Endothelial cell of umbilical vein (primary cell): ENCODE data around the gene TCF15. TPM values are rescaled to one million over a fixed set of nuclear protein-coding genes. Genes with fewer than 3 reads are reported as not detected.

Experiments used
- BruUV-seq: library from RNA; stranded (reverse); fragments of 400-500 nt; replicated peaks from 2 replicates; lab custom pipeline; 2021; lab: Mats Ljungman, UMichigan
- CTCF ChIA-PET: fragments of 300-600, 350-600 bp; sonication (Branson Sonifier 250); formaldehyde crosslinking; loops from one replicate; lab custom pipeline; 2021; ENCODE audit warnings: antibody characterized with exemption, inconsistent platforms; lab: Charles Lee
- POLR2A ChIA-PET: fragments of 300-600, 350-600 bp; sonication (Branson Sonifier 250); formaldehyde crosslinking; loops from one replicate; lab custom pipeline; 2021; ENCODE audit warnings: antibody characterized with exemption, inconsistent platforms; lab: Charles Lee
- DNase-seq: peaks from one replicate; pipeline ENCODE4 v3.0.0-alpha.2; 2011; ENCODE audit warnings: low read depth, low spot score
- FAIRE-seq: peaks from 2 replicates; lab custom pipeline; 2011; peaks lifted over from hg19 to GRCh38; lab: Jason Lieb, UNC
- H2AFZ ChIP-seq: 2 replicates; pipeline ENCODE4 v1.6.0; 2012; ENCODE audit warnings: low read depth, low read length, control low read depth, inconsistent platforms
- H3K27ac ChIP-seq: 2 replicates; pipeline ENCODE4 v1.5.1; 2011; ENCODE audit warnings: low read depth, mild to moderate bottlenecking, control low read depth, low read length, moderate library complexity; ENCODE audit not compliant: insufficient read depth
- H3K27me3 ChIP-seq, 2 experiments: 2 replicates each; pipeline versions ENCODE4 v1.6.0 to v1.6.1; 2011; ENCODE audit warnings: low read length in 2 of 2, mixed read lengths in 1 of 2; ENCODE audit not compliant: control insufficient read depth in 2 of 2, insufficient read depth in 2 of 2
- H3K36me3 ChIP-seq, 2 experiments: 2 replicates in 1 of 2; 3 replicates in 1 of 2; pipeline ENCODE4 v1.5.1; 2011; ENCODE audit warnings: low read length in 2 of 2, mild to moderate bottlenecking in 1 of 2, moderate library complexity in 1 of 2; ENCODE audit not compliant: control insufficient read depth in 2 of 2, insufficient read depth in 2 of 2; ENCODE audit errors: extremely low read depth in 1 of 2
- H3K4me1 ChIP-seq: 3 replicates; pipeline ENCODE4 v1.5.1; 2011; ENCODE audit warnings: mild to moderate bottlenecking, low read length; ENCODE audit not compliant: control insufficient read depth, insufficient read depth; ENCODE audit errors: extremely low read depth
- H3K4me2 ChIP-seq: 2 replicates; pipeline ENCODE4 v1.6.1; 2011; ENCODE audit warnings: low read length, control low read depth, mixed read lengths; ENCODE audit not compliant: insufficient read depth
- H3K4me3 ChIP-seq, 3 experiments: fragments of 200-600 bp in 1 of 3; sonication (generic), shearing (Covaris generic) in 1 of 3; replicated peaks in 1 of 3; 2 replicates each; pipeline ENCODE4 v1.5.1; 2011 to 2016; ENCODE audit warnings: control low read depth in 3 of 3, low read length in 3 of 3, mild to moderate bottlenecking in 2 of 3, inconsistent platforms in 1 of 3, low read depth in 1 of 3, moderate library complexity in 1 of 3; ENCODE audit not compliant: insufficient read depth in 1 of 3
- H3K79me2 ChIP-seq: 2 replicates; pipeline ENCODE4 v1.6.0; 2012; ENCODE audit warnings: low read length, inconsistent platforms; ENCODE audit not compliant: control insufficient read depth, insufficient read depth
- H3K9ac ChIP-seq: replicated peaks from 2 replicates; pipeline ENCODE3; 2011; ENCODE audit warnings: low read length, control low read depth; ENCODE audit not compliant: insufficient read depth; ENCODE audit errors: extremely low read depth
- H3K9me1 ChIP-seq: replicated peaks from 3 replicates; pipeline ENCODE4 v1.6.0; 2011; ENCODE audit warnings: mild to moderate bottlenecking, low read length; ENCODE audit not compliant: control insufficient read depth, insufficient read depth; ENCODE audit errors: extremely low read depth
- H3K9me3 ChIP-seq: replicated peaks from 2 replicates; pipeline ENCODE4 v1.5.1; 2012; ENCODE audit warnings: low read length, inconsistent platforms; ENCODE audit not compliant: control insufficient read depth, insufficient read depth
- H4K20me1 ChIP-seq: replicated peaks from 2 replicates; pipeline ENCODE3; 2011; ENCODE audit warnings: mild to moderate bottlenecking, low read length; ENCODE audit not compliant: control insufficient read depth, insufficient read depth; ENCODE audit errors: extremely low read depth
- CTCF ChIP-seq, 2 donors: IDR thresholded peaks; 1 replicate in 1 of 2; 2 replicates in 1 of 2; pipeline ENCODE4 v1.5.1; 2011; ENCODE audit warnings: low read length in 2 of 2, mild to moderate bottlenecking in 2 of 2, moderate library complexity in 2 of 2, control low read depth in 1 of 2, inconsistent platforms in 1 of 2, low read depth in 1 of 2; ENCODE audit not compliant: insufficient read depth in 1 of 2; ENCODE audit errors: extremely low read depth in 1 of 2
- EZH2 ChIP-seq: IDR thresholded peaks from 2 replicates; pipeline ENCODE4 v1.6.1; 2012; ENCODE audit warnings: borderline replicate concordance, low read depth, mild to moderate bottlenecking, moderate library complexity, low read length, inconsistent platforms; ENCODE audit not compliant: severe bottlenecking
- FOS ChIP-seq: IDR thresholded peaks from 2 replicates; pipeline ENCODE4 v1.6.1; 2011; ENCODE audit warnings: mild to moderate bottlenecking, low read length, moderate library complexity, borderline replicate concordance; ENCODE audit not compliant: insufficient read depth
- GATA2 ChIP-seq: IDR thresholded peaks from 2 replicates; pipeline ENCODE4 v1.7.0; 2011; ENCODE audit warnings: low read depth, mild to moderate bottlenecking, moderate library complexity, mixed read lengths, low read length; ENCODE audit not compliant: insufficient read length, insufficient read depth
- JUN ChIP-seq: IDR thresholded peaks from 2 replicates; pipeline ENCODE4 v1.6.1; 2011; ENCODE audit warnings: borderline replicate concordance, low read depth; ENCODE audit not compliant: insufficient read length, insufficient read depth
- MAX ChIP-seq: IDR thresholded peaks from 2 replicates; pipeline ENCODE4 v1.6.1; 2011; ENCODE audit not compliant: insufficient read depth, insufficient read length
- MYC ChIP-seq: IDR thresholded peaks from one replicate; pipeline ENCODE4 v1.6.1; 2011; ENCODE audit warnings: mild to moderate bottlenecking, low read depth, low read length
- POLR2A ChIP-seq: IDR thresholded peaks from 2 replicates; pipeline ENCODE4 v1.6.1; 2012; ENCODE audit warnings: low read depth, mild to moderate bottlenecking, control low read depth, low read length
- POLR2AphosphoS5 ChIP-seq: IDR thresholded peaks from 2 replicates; pipeline ENCODE4 v1.6.1; 2012; ENCODE audit warnings: low read depth, mild to moderate bottlenecking, control low read depth, low read length, moderate library complexity; ENCODE audit not compliant: insufficient read depth
- dilution Hi-C: fragments of 300-500 bp; cut with MboI; formaldehyde crosslinking; loops from one replicate; pipeline ENCODE4 v1.15.0; 2019; ENCODE audit warnings: low sequenced_read_pairs; ENCODE audit not compliant: extremely low pct_ligation_motif_present
- intact Hi-C: fragments of 100-400 bp; cut with micrococcal nuclease; formaldehyde crosslinking; loops from one replicate; pipeline ENCODE4 v1.10.0; 2022
- polyA plus RNA-seq, 4 experiments: library from polyadenylated mRNA; depleted of rRNA in 3 of 4; stranded (reverse) in 3 of 4; unstranded in 1 of 4; fragments of >200 nt; gene quantifications; 2 replicates each; pipeline versions ENCODE4 v1.2.1 to v1.2.3, GENCODE V29; 2011 to 2012; ENCODE audit warnings: missing spikeins in 1 of 4
- total RNA-seq: library from RNA; stranded (reverse); gene quantifications from 2 replicates; pipeline ENCODE4 v1.2.3, GENCODE V29; 2021

Gene TCF15
- total and polyA plus RNA-seq, 2 donors (not counting 3 experiments of a cell fraction or from before 2014, with no cell fraction given): 0.07 to 1.3 TPM

GRCh38 chr20:588476-588875, 21.6 kb downstream of the TCF15 start:
- intact Hi-C loops (no loop called here), dilution Hi-C loops (no loop called here)
- Histone ChIP-seq H3K9ac (no peak overlapping the region), H2AFZ (no peak overlapping the region), H4K20me1 (no peaks in the 10 kb centered on the region), H3K9me1 (no peaks in the 10 kb centered on the region), H3K36me3 (no peaks in the 10 kb centered on the region), H3K27ac (no peak overlapping the region), H3K9me3 (no peaks in the 10 kb centered on the region), H3K4me3 (no peak overlapping the region), H3K79me2 (no peaks in the 10 kb centered on the region), H3K27me3 (peaks cover 2 to 3% of the 10 kb centered on the region in 2 experiments), H3K4me2 (no peak overlapping the region), H3K4me1 (no peaks in the 10 kb centered on the region)
- no peak for DNase-seq
- ChIA-PET CTCF (interaction anchor here (1.0 kb wide), 1 partner anchor 11 kb away, joined by 5 read pairs; no protein-coding TSS in a partner anchor), POLR2A (no interaction called here)
- TF ChIP-seq POLR2AphosphoS5 (no peak), GATA2 (no peak), MAX (no peak), EZH2 (no peak), JUN (no peak), MYC (no peak), CTCF (IDR thresholded peaks at IDR 0.05; ENCODE audit: extremely low read depth in 1 of 2, insufficient read depth in 1 of 2, low read depth in 1 of 2, low read length in 2 of 2) (no peak), FOS (no peak), POLR2A (no peak)
- BruUV-seq: no TSS peak
- FAIRE-seq: no peak
